Skin of body (tissue), 2 donors: ENCODE data around the gene MUC5AC. TPM values are rescaled to one million over a fixed set of nuclear protein-coding genes. Genes with fewer than 3 reads are reported as not detected.
"Not testable (repeated sequence)": the region's sequence is repeated elsewhere in the genome, so short reads cannot be mapped to it uniquely, and the experiment has no call there.

Source experiments
- DNase-seq: peaks from one replicate; lab custom pipeline; 2025; lab: John Stamatoyannopoulos, UW
- total RNA-seq: library from RNA; depleted of rRNA; stranded (reverse); fragments of >200 nt; gene quantifications from one replicate; pipeline ENCODE4 v1.2.3, GENCODE V29; 2014

The MUC5AC gene, protein sequence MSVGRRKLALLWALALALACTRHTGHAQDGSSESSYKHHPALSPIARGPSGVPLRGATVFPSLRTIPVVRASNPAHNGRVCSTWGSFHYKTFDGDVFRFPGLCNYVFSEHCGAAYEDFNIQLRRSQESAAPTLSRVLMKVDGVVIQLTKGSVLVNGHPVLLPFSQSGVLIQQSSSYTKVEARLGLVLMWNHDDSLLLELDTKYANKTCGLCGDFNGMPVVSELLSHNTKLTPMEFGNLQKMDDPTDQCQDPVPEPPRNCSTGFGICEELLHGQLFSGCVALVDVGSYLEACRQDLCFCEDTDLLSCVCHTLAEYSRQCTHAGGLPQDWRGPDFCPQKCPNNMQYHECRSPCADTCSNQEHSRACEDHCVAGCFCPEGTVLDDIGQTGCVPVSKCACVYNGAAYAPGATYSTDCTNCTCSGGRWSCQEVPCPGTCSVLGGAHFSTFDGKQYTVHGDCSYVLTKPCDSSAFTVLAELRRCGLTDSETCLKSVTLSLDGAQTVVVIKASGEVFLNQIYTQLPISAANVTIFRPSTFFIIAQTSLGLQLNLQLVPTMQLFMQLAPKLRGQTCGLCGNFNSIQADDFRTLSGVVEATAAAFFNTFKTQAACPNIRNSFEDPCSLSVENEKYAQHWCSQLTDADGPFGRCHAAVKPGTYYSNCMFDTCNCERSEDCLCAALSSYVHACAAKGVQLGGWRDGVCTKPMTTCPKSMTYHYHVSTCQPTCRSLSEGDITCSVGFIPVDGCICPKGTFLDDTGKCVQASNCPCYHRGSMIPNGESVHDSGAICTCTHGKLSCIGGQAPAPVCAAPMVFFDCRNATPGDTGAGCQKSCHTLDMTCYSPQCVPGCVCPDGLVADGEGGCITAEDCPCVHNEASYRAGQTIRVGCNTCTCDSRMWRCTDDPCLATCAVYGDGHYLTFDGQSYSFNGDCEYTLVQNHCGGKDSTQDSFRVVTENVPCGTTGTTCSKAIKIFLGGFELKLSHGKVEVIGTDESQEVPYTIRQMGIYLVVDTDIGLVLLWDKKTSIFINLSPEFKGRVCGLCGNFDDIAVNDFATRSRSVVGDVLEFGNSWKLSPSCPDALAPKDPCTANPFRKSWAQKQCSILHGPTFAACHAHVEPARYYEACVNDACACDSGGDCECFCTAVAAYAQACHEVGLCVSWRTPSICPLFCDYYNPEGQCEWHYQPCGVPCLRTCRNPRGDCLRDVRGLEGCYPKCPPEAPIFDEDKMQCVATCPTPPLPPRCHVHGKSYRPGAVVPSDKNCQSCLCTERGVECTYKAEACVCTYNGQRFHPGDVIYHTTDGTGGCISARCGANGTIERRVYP (N-terminal part only)
- 0.39 TPM for total RNA-seq

DNA sequence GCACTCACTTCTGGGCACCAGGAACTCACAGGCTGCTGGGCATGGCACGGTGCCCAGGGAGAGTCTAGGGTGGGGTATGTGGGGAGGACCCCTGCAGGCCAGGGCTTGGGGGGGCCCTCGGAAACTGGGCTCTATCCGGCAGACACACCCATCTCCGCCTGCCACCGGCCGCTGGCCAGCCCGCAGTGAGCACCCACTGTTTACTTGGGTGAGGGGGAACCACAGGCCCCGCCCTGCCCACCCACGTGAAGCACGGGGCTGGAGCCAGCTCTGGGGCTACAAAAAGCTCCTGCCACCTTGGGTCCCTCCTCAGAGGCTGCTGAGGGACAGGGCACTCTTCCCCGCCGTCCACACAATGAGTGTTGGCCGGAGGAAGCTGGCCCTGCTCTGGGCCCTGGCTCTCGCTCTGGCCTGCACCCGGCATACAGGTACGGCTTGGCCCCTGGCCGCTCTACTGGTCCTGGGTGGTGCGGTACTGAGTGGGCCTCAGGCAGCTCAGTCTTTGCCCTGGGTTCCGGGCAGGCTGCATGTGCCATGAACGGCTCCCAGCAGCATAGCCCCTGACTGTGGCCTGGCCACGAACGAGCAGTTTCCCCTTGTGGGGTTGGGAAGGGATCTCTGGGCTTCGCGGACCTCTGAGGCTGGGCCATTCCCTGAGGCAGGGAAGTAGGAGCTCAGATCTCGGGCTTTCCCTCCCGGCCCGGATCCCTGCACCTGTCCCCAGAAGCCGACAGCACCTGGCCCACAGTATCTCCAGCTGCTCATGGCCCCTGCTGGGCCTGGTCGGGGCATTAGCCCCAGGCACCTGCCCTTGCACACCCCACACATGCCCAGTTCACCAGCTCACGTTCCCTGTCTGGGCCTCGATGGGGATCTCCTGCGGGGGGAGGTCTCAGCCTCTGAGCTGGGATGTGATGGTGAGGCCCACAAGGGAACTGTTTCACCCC lies at the start of gene MUC5AC:
Gene MUC5AC (plus strand): TSS at position 309 of the 947 bp plus-strand sequence. CDS start 47 bp downstream, at position 356.
- DNase-seq = no peak

DNA sequence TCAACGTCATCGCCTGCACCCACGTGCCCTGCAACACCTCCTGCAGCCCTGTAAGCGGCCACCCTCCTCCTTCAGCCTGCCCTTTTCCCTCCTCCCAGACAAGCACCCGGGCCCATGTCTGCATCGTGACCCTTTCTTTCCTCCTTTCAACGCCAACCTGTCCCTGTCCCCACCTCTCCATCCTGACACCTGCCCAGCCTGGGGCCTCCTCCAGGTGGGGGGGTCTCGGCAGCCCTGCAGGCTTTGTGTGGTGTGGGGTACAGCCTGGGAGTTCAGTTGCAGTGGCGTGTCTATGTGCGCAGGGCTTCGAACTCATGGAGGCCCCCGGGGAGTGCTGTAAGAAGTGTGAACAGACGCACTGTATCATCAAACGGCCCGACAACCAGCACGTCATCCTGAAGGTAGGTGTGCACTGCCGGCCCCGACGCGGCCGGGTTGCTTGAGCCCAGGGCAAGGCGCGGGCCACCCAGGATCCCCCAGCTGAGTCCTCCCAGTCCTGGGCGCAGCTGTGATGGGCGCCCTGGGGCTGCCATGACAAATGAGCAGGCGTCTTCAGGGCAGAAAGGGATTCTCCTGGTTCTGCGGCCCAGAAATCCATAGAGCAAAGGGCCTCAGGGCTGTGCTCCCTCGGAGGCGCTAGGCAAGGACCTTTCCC lies 49.4 kb upstream of the MUC5AC start:
- DNase-seq = no peak

DNA sequence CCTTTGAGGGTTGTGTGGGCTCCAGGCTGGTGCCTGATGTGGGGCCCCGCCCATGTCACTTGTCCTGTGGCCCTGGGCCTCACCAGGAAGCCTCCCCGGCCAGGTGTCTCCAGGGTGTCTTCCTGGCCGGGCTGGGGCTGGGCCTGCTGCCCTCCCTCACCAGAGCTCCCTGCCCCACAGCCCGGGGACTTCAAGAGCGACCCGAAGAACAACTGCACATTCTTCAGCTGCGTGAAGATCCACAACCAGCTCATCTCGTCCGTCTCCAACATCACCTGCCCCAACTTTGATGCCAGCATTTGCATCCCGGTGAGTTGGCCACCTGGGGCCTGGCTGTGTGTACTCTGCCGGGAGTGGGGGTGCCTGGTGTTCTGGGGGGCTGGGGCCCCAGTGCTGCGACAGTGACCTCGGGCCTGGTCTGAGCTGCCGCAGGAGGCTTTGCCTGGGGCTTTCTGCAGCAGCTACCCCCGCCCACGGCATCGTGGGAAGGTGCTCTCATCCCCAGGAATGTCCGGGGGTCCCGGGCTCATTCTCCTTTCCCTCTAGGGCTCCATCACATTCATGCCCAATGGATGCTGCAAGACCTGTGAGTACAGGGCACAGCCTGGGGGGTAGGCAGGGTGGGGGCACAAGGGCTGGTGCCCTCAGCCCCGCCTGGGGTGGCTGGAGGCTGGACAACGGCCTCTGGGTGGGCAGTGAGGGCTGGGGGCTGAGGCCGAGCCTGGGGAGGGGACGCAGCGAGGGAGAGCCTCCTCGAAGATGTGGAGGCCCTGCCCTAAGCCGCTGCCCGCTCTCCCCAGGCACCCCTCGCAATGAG lies 48.4 kb upstream of the MUC5AC start:
- DNase-seq = no peak

DNA sequence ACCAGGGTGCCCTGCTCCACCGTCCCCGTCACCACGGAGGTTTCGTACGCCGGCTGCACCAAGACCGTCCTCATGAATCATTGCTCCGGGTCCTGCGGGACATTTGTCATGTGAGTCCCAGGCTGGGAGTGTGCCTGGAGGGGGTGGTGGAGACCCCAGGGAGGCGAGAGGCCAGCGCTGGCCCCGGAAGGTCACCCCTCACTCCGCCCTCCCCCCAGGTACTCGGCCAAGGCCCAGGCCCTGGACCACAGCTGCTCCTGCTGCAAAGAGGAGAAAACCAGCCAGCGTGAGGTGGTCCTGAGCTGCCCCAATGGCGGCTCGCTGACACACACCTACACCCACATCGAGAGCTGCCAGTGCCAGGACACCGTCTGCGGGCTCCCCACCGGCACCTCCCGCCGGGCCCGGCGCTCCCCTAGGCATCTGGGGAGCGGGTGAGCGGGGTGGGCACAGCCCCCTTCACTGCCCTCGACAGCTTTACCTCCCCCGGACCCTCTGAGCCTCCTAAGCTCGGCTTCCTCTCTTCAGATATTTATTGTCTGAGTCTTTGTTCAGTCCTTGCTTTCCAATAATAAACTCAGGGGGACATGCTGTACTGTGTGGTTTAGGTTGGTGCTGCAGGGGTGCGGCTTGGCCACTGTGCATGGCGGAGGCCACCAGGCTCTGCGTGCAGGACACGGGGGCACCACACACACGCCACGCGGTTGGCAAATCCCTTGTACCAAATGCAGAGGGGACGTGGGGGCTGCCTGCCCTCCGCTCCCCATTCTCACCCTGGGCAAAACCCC lies 47.6 kb upstream of the MUC5AC start:
- no peak for DNase-seq

DNA sequence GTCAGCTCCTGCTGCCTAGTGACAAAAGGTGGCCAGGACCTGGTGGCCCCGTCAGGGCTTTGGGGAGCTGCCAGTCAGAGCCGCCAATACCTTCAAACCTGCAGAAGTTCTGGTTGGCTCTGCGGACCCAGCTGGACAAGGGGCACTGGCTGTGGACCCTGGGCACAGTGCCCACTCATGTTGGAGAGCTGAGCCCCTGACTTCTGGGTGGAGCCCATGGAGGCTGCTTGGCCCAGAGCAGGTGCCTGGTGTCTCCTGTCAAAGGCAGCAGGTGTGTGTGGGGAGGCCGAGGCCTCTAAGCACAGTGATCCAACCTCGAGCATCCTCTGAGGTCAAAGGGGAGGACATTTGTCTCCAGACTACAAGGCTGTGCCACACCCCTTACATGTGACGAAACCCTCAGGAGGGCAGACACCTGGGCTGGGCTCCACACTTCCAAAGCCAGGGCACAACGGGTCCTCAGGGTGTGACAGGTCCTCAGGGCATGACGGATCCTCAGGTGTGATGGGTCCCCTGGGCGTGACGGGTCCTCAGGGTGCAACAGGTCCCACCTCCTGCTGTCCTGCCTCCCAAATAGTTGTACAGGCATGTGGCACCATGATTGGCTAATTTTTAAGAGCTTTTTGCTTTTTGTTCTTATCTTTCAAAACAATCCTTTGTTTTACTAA lies 46.1 kb upstream of the MUC5AC start:
- DNase-seq = no peak

DNA sequence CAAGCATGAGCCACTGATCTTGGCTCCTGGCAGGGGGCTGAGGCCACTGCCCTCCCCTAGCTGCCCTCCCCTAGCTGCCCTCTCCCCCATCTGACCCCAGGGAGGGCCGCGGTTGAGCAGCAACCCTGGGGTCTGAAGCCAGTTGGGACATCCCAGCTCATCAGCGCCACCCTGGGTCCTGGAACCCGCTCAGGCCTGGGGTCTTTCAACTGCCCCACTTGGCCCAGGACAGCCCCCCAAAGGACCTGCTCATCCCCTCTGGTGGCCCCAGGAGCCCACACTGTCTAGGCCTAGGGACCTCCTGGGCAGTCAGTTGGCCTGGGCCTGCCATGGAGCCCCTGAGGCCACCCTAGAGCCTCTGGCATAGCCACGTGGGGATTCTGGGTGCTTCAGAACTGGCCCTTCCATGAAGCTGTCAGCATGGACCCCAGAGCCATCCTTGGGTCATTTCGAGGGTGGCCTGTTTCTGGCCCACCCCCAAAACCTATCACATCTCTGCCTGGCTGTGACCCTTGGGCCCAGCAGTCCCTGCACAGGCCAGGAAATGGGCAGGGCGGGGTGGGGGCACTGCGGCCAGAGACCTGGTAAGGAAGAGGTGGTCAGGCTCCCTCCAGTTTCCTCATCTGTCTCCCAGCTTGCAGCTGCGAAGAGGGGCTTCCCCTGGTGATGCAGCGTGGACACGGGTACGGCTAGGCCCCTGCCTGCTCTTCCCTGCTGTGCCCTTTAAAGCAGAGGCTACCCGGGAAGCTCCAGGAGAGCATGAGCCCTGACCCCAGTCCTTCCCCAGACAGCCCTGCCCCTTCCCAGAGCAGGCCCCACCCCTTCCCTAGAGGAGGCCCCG lies 45.2 kb upstream of the MUC5AC start:
- no peak for DNase-seq

DNA sequence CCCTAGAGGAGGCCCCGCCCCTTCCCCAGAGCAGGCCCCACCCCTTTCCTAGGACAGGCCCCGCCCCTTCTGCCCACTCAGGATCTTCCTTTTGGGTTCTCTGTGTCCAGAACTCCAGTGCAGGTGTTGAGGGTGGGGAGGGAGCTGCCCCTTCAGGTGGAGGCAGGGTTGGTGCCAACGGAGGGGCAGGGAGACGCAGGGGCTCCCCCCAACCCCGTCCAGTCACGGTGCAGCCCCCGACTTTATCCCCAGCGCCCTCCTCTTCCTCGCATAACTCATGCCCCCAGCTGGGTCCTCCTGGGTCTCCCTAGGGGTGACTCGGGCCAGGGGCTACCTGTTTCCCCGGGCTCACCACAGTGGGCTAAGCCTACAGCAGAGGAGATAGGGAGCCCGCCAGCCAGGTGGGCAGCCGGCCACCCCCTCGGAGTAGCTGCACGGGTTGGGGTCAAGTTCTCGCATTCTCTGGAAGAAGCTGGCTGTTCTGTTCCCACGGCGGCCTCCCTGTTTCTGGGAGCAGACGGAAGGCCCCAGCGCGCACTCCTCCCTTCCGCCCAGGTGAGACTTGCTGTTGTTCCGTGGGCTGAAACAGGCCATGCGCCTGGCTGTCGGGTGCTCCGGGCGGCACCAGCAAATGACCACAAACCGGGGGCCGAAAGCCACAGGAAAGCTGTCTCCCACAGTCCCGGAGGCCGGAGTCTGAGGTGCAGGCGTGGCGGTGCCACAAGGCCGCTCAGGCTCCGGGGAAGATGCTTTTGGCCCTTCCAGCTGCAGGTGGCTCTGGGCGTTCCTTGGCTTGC lies 44.1 kb upstream of the MUC5AC start:
- DNase-seq = no peak

DNA sequence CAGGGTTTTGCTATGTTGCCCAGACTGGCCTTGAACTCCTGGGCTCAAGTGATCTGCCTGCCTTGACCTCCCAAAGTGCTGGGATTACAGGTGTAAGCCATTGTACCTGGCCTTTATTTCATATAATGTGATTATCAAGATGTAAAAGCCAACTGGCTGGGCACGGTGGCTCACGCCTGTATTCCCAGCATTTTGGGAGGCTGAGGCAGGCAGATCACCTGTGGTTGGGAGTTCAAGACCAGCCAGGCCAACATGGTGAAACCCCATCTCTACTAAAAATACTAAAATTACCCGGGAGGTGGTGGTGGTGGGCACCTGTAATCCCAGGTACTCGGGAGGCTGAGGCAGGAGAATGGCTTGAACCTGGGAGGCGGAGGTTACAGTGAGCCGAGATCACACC lies 42.5 kb upstream of the MUC5AC start:
- DNase-seq = not testable (repeated sequence)

DNA sequence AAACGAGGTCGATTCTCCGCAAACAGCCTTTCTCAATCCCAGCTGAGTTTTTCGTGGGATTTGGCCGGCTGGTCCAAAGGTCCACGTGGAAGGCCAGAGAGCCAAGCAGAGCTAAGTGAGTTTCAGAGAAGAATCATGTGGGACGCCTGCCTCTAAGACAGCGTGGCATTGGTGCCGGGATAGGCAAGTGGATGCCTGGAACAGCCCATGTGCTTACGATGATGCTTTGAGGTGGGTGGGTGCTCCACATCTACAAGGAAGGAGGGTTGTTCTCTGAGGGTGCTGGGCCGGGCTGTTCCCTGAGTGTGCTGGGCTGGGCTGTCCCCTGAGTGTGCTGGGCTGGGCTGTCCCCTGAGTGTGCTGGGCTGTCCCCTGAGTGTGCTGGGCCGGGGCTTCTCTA lies 41.6 kb upstream of the MUC5AC start:
- no peak for DNase-seq

DNA sequence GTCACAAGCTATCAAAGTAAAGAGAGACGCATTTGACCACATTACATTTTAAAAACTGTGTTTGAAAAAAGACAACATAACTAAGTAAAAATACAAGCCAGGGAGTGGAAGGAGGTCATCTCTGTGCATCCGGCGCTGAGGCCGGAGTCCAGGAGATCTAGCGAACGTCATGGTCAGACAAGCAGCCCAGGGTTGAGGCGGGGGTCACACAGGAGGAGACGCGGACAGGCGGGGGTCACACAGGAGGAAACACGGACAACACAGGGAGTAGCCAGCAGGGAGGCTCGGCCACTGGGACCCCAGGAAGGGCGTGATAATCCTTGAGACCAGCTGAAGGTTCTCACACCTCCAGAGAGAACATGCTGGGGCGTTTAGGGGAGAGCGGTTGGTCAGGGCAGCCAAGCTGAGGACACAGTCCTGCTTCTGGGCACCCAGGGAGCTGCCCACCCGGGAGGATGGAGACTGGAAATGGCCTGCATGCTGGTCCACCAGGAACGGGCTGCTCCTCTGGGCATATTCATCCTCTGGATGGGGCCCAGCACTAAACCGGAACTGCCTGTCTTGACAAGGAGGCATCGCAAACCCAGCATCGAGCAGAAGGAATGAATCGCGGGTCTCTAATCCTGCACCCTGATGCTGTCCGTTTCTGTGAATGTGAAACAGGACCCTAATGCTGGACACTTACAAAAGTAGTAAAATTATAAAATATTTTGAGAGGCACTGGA lies 40.9 kb upstream of the MUC5AC start:
- no peak for DNase-seq

DNA sequence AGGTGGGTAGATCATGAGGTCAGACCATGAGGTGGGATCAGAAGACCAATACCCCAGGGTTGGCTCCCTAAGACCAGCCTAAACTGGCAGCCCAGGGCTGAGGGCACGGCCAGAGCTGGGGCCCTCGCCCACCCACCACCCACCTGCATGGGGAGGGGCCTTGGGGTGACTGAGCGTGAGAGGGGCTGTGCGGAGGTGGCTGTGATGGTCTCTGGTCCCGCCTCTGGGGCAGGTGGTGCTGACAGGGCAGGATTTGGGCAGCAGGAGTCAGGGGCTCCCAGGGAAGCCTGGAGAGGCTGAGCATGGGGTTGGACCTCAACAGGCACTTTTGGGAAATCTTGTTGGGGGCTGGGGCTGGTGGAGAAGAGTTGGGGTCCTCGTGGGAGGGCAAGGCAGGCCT lies 39.8 kb upstream of the MUC5AC start:
- DNase-seq = no peak

DNA sequence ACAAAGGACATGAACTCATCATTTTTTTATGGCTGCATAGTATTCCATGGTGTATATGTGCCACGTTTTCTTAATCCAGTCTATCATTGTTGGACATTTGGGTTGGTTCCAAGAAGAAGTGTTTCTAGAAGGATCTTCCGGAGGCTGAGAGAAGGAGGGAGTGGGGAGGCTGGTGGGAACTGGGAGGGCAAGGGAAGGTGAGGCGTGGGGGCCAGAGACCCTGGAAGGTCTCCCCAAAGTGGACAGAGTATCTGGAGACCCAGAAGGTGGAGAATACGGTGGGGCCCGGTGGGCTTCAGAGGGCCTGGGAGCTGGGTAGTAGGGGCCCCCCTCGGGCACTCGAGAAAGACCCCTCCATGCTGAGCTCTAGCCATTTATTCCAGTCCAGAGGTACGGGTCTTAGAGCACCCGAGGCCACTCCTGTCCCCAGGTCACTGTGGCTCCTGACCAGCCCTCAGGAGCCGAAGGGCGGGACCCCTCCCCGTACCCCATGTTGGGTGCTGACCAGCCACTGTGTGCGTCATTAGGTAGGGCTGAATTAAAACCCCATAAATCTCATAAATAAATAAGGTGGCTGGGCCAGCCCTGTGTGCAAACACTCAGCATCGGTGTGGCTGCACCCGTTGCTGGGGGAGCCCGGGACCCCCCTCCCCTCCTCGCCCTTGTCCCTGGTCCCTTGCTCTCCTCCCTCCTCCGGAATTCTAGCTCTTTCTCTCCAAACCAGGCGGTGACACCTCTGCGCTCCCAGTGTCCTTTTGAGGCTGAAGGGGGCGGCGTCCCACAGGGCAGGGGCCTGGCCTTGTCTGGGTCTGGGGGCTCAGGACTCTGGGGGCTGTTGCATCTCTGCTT lies 38.8 kb upstream of the MUC5AC start:
- DNase-seq = no peak

DNA sequence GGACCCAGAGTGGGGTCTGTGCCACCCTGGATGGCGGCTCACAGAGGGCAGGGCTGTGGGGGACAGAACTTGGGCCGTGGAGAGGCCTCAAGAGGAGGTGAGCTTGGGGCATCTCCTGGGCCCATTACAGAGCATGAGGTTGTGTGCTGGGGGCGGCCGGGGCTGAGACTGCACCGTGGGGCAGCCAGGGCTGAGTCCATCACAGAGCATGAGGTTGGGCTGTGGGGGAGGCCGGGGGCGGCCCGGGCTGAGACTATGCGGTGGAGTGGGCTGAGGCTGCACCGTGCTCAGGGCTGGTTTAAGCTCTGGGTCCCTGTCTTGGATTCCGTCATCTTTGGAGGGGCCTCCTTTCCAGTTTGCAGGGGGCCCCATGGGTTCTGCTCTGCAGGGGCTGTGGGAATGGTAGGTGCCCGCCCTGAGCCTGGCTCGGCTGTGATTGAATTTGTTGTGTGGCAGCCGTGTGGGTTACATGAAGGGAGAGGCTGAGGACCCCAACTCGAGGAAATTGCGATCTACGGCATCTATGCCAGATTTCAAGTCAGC lies 38.1 kb upstream of the MUC5AC start:
- no peak for DNase-seq
